Lower leg skin (tissue), 3 donors: ENCODE data around the gene QSER1.

Experiments used
- POLR2A ChIP-seq, 2 donors: fragments of 450-650 bp; IDR thresholded peaks; one replicate each; pipeline ENCODE4 v1.6.1; 2016 to 2017; ENCODE audit warnings: antibody characterized with exemption in 2 of 2, mild to moderate bottlenecking in 1 of 2, moderate library complexity in 1 of 2
- TF ChIP-seq, protein P1 (sequence below), 3 donors: fragments of 450-650 bp; IDR thresholded peaks; one replicate each; pipeline ENCODE4 v1.5.1; 2016; ENCODE audit warnings: antibody characterized with exemption in 3 of 3, mild to moderate bottlenecking in 3 of 3, moderate library complexity in 2 of 3

DNA sequence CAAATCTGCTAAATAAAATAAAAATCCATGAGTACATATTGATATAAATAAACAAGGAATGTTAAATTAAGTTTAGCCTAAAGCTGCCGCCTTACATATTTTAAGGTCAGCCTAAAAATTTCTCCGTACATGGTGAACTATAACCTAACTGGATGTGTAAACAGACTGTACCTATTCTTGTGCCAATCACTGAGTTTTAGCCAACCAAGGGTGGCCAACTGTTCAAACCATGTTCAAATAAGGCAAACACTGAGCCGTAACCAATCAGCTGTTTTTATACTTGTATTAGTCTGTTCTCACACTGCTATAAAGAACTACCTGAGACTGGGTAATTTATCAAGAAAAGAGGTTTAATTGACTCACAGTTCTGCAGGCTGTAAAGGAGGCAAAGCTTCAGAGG is 8.6 kb upstream of the QSER1 start:
- TF ChIP-seq, protein P1, sequence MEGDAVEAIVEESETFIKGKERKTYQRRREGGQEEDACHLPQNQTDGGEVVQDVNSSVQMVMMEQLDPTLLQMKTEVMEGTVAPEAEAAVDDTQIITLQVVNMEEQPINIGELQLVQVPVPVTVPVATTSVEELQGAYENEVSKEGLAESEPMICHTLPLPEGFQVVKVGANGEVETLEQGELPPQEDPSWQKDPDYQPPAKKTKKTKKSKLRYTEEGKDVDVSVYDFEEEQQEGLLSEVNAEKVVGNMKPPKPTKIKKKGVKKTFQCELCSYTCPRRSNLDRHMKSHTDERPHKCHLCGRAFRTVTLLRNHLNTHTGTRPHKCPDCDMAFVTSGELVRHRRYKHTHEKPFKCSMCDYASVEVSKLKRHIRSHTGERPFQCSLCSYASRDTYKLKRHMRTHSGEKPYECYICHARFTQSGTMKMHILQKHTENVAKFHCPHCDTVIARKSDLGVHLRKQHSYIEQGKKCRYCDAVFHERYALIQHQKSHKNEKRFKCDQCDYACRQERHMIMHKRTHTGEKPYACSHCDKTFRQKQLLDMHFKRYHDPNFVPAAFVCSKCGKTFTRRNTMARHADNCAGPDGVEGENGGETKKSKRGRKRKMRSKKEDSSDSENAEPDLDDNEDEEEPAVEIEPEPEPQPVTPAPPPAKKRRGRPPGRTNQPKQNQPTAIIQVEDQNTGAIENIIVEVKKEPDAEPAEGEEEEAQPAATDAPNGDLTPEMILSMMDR (IDR thresholded peaks at IDR 0.05), result no peak
- TF ChIP-seq POLR2A (IDR thresholded peaks at IDR 0.05), result no peak
